Neural cell (in vitro differentiated cells): Measurements from ENCODE around the gene VPS33B. TPM values are rescaled to one million over a fixed set of nuclear protein-coding genes. Genes with fewer than 3 reads are reported as not detected.

Experiments used
- H2AFZ ChIP-seq: fragments of 200-600, 300-800 bp; sonication (generic), shearing (Covaris generic); 2 replicates; pipeline ENCODE4 v1.6.0; 2014; ENCODE audit warnings: low read depth, mild to moderate bottlenecking, antibody characterized with exemption, low read length, moderate library complexity
- H3F3A ChIP-seq: fragments of 200-600 bp; shearing (Covaris generic); 2 replicates; pipeline ENCODE4 v1.6.1; 2016; ENCODE audit warnings: mild to moderate bottlenecking, moderate library complexity, mixed read lengths, antibody characterized with exemption, low read length; ENCODE audit not compliant: insufficient read depth, poor library complexity, severe bottlenecking
- H3K27ac ChIP-seq: fragments of 200-600, 300-800 bp; sonication (generic), shearing (Covaris generic); 2 replicates; pipeline ENCODE4 v1.5.1; 2014; ENCODE audit warnings: mild to moderate bottlenecking, low read length, moderate library complexity
- H3K27me3 ChIP-seq: fragments of 300-800, 200-600 bp; sonication (generic), shearing (Covaris generic); 2 replicates; pipeline ENCODE4 v1.6.0; 2014; ENCODE audit warnings: mild to moderate bottlenecking, low read depth, low read length, moderate library complexity; ENCODE audit not compliant: insufficient read depth
- H3K36me3 ChIP-seq: fragments of 300-800, 200-600 bp; sonication (generic), shearing (Covaris generic); 2 replicates; pipeline ENCODE4 v1.5.1; 2014; ENCODE audit warnings: mild to moderate bottlenecking, antibody characterized with exemption, low read length, moderate library complexity; ENCODE audit not compliant: insufficient read depth
- H3K4me2 ChIP-seq: fragments of 300-800, 200-600 bp; sonication (generic), shearing (Covaris generic); 2 replicates; pipeline ENCODE4 v1.6.0; 2014; ENCODE audit warnings: mild to moderate bottlenecking, low read length
- H3K4me3 ChIP-seq: fragments of 300-800, 200-600 bp; sonication (generic), shearing (Covaris generic); 2 replicates; pipeline ENCODE4 v1.5.1; 2014; ENCODE audit warnings: mild to moderate bottlenecking, low read length, moderate library complexity
- H3K79me2 ChIP-seq: fragments of 200-600 bp; shearing (Covaris generic); replicated peaks from 2 replicates; pipeline ENCODE4 v1.6.0; 2014; ENCODE audit warnings: mild to moderate bottlenecking, low read length, moderate library complexity; ENCODE audit not compliant: insufficient read depth
- H3K9ac ChIP-seq: fragments of 300-800, 200-600 bp; sonication (generic), shearing (Covaris generic); 2 replicates; pipeline ENCODE4 v1.6.1; 2016; ENCODE audit warnings: mild to moderate bottlenecking, low read length, mixed read lengths
- H3K9me2 ChIP-seq: fragments of 200-600 bp; shearing (Covaris generic); 2 replicates; pipeline ENCODE4 v1.6.1; 2016; ENCODE audit warnings: mild to moderate bottlenecking, low read length, mixed read lengths; ENCODE audit not compliant: insufficient read depth
- H3K9me3 ChIP-seq: fragments of 200-600, 300-800 bp; sonication (generic), shearing (Covaris generic); 2 replicates; pipeline ENCODE4 v1.6.1; 2016; ENCODE audit warnings: mild to moderate bottlenecking, mixed run types, low read length, moderate library complexity, mixed read lengths
- H4K20me1 ChIP-seq: fragments of 200-600 bp; shearing (Covaris generic); 2 replicates; pipeline ENCODE4 v1.6.1; 2016; ENCODE audit warnings: mild to moderate bottlenecking, mixed run types; ENCODE audit not compliant: insufficient read depth
- EP300 ChIP-seq: fragments of 450-650 bp; conservative IDR thresholded peaks from 2 replicates; pipeline ENCODE4 v1.6.1; 2014; ENCODE audit warnings: antibody characterized with exemption, mild to moderate bottlenecking, moderate library complexity; ENCODE audit not compliant: poor library complexity, severe bottlenecking
- EZH2 ChIP-seq: fragments of 200-600, 300-800 bp; shearing (Covaris generic), sonication (generic); IDR thresholded peaks from 2 replicates; pipeline ENCODE4 v1.6.1; 2014; ENCODE audit warnings: antibody characterized with exemption, low read length, borderline replicate concordance, mild to moderate bottlenecking; ENCODE audit not compliant: insufficient read depth, poor library complexity, severe bottlenecking
- MXI1 ChIP-seq: fragments of 450-650 bp; conservative IDR thresholded peaks from 2 replicates; pipeline ENCODE4 v1.6.1; 2014; ENCODE audit warnings: antibody characterized with exemption, mild to moderate bottlenecking; ENCODE audit not compliant: poor library complexity, severe bottlenecking
- POLR2AphosphoS5 ChIP-seq: IDR thresholded peaks from 2 replicates; pipeline ENCODE4 v1.6.1; 2012
- RAD21 ChIP-seq: fragments of 450-650 bp; conservative IDR thresholded peaks from 2 replicates; pipeline ENCODE4 v1.6.1; 2014; ENCODE audit warnings: antibody characterized with exemption, mild to moderate bottlenecking, moderate library complexity
- SMC3 ChIP-seq: fragments of 450-650 bp; conservative IDR thresholded peaks from 2 replicates; pipeline ENCODE4 v1.6.1; 2014; ENCODE audit warnings: antibody characterized with exemption, mild to moderate bottlenecking, moderate library complexity; ENCODE audit not compliant: poor library complexity
- TAF1 ChIP-seq: IDR thresholded peaks from 2 replicates; pipeline ENCODE4 v1.6.1; 2012; ENCODE audit warnings: low read depth
- polyA plus RNA-seq: library from polyadenylated mRNA; depleted of rRNA; stranded (reverse); fragments of >200 nt; gene quantifications from 2 replicates; pipeline ENCODE4 v1.2.3, GENCODE V29; 2014
- TF ChIP-seq, protein P1 (sequence below): fragments of 450-650 bp; IDR thresholded peaks from 2 replicates; pipeline ENCODE4 v1.5.1; 2014; ENCODE audit warnings: antibody characterized with exemption, mild to moderate bottlenecking, moderate library complexity; ENCODE audit not compliant: poor library complexity, severe bottlenecking
- TF ChIP-seq, protein P2 (sequence below): IDR thresholded peaks from 2 replicates; pipeline ENCODE4 v1.6.1; 2012; ENCODE audit warnings: borderline replicate concordance

VPS33B gene
- polyA plus RNA-seq, 1 donor from 2014 or later: 54.9 TPM

DNA sequence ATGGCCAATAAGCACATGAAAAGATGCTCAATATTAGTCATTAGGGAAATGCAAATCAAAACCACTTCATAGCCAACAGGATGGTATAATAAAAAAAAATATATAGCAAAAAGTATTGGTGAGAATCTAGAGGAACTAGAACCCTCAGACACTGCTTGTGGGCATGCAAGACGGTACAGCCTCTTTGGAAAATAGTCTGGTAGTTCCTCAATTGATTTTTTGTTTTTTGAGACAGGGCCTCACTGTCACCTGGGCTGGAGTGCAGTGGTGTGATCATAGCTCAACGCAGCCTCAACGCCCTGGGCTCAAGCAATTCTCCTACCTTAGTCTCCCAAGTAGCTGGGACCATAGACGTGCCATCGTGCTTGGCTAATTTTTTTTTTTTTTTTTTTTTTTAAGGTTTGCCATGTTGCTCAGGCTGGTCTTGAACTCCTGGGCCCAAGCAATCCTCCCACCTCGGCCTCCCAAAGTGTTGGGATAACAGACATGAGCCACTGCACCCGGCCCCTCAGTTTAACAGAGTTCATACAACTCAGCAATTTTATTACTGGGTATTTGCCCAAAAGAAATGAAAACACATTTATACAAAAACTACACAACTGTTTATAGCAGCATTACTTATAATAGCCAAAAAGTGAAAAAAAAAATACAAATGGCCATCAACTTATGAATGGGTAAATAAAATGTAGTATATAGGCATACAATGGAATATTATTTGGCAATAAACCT is 33.2 kb downstream of the VPS33B start:
- Histone ChIP-seq H3K9ac (no peak overlapping the region), H3K79me2 (peaks cover 74% of the 10 kb centered on the region), H3K27ac (no peak overlapping the region), H3K4me2 (no peak overlapping the region), H3F3A (no peaks in the 10 kb centered on the region), H3K4me3 (no peak overlapping the region), H3K9me3 (no peaks in the 10 kb centered on the region), H3K9me2 (no peaks in the 10 kb centered on the region), H3K27me3 (no peaks in the 10 kb centered on the region), H4K20me1 (no peaks in the 10 kb centered on the region), H2AFZ (no peak overlapping the region), H3K36me3 (no peaks in the 10 kb centered on the region)
- TF ChIP-seq RAD21: no peak

DNA sequence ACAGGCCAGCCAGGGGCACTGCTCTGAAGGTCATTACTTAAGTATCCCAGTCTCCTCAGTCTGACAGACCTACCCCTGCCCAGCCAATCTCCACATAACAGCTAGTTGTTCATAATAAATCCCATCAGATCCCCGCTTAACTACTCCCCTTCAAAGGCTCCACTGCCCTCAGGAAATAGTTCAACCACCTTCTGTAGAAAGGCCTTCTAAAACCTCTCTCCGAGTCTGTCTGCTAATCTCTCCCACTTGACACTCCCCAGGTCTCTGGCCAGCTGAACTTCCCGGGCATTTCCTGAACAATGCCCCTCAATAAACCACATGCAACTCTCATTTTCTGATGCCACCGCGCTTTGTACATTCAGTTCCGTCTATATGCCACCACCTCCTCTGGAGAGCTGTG is 34.1 kb downstream of the VPS33B start:
- no peak for TF ChIP-seq SMC3
- TF ChIP-seq RAD21: no peak
- TF ChIP-seq EZH2: no peak
- TF ChIP-seq TAF1: no peak
- TF ChIP-seq, protein P1, sequence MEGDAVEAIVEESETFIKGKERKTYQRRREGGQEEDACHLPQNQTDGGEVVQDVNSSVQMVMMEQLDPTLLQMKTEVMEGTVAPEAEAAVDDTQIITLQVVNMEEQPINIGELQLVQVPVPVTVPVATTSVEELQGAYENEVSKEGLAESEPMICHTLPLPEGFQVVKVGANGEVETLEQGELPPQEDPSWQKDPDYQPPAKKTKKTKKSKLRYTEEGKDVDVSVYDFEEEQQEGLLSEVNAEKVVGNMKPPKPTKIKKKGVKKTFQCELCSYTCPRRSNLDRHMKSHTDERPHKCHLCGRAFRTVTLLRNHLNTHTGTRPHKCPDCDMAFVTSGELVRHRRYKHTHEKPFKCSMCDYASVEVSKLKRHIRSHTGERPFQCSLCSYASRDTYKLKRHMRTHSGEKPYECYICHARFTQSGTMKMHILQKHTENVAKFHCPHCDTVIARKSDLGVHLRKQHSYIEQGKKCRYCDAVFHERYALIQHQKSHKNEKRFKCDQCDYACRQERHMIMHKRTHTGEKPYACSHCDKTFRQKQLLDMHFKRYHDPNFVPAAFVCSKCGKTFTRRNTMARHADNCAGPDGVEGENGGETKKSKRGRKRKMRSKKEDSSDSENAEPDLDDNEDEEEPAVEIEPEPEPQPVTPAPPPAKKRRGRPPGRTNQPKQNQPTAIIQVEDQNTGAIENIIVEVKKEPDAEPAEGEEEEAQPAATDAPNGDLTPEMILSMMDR: no peak
- TF ChIP-seq EP300: no peak
- TF ChIP-seq, protein P2, sequence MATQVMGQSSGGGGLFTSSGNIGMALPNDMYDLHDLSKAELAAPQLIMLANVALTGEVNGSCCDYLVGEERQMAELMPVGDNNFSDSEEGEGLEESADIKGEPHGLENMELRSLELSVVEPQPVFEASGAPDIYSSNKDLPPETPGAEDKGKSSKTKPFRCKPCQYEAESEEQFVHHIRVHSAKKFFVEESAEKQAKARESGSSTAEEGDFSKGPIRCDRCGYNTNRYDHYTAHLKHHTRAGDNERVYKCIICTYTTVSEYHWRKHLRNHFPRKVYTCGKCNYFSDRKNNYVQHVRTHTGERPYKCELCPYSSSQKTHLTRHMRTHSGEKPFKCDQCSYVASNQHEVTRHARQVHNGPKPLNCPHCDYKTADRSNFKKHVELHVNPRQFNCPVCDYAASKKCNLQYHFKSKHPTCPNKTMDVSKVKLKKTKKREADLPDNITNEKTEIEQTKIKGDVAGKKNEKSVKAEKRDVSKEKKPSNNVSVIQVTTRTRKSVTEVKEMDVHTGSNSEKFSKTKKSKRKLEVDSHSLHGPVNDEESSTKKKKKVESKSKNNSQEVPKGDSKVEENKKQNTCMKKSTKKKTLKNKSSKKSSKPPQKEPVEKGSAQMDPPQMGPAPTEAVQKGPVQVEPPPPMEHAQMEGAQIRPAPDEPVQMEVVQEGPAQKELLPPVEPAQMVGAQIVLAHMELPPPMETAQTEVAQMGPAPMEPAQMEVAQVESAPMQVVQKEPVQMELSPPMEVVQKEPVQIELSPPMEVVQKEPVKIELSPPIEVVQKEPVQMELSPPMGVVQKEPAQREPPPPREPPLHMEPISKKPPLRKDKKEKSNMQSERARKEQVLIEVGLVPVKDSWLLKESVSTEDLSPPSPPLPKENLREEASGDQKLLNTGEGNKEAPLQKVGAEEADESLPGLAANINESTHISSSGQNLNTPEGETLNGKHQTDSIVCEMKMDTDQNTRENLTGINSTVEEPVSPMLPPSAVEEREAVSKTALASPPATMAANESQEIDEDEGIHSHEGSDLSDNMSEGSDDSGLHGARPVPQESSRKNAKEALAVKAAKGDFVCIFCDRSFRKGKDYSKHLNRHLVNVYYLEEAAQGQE: no peak
- TF ChIP-seq MXI1: no peak
- TF ChIP-seq POLR2AphosphoS5: no peak
- H3K9me2 ChIP-seq: no peaks in the 10 kb centered on the region
- no peaks in the 10 kb centered on the region for H3K27me3 ChIP-seq
- no peaks in the 10 kb centered on the region for H3F3A ChIP-seq
- no peak overlapping the region for H3K27ac ChIP-seq
- no peak overlapping the region for H3K9ac ChIP-seq
- peaks cover 69% of the 10 kb centered on the region for H3K79me2 ChIP-seq
- no peak overlapping the region for H3K4me2 ChIP-seq
- no peaks in the 10 kb centered on the region for H3K9me3 ChIP-seq
- no peak overlapping the region for H2AFZ ChIP-seq
- H3K4me3 ChIP-seq: no peak overlapping the region
- no peaks in the 10 kb centered on the region for H3K36me3 ChIP-seq
- no peaks in the 10 kb centered on the region for H4K20me1 ChIP-seq
